ENCODE results near the gene ZNF32.
"Not testable (repeated sequence)": the region's sequence is repeated elsewhere in the genome, so short reads cannot be mapped to it uniquely, and the experiment has no call there.

ZNF32 gene

GRCh38 chr10:43627942-43628341, 20.7 kb downstream of the ZNF32 start:
- no peak for DNase-seq (ENCODE audit: low read depth)

- DNase-seq (ENCODE audit: low read depth): no peak
Observed at GRCh38 chr10:43623351-43623750, 25.3 kb downstream of the ZNF32 start.

GRCh38 chr10:43622038-43622437, 26.6 kb downstream of the ZNF32 start:
- DNase-seq (ENCODE audit: low read depth): no peak

GRCh38 chr10:43619368-43619767, 29.3 kb downstream of the ZNF32 start:
- DNase-seq (ENCODE audit: low read depth): no peak

GRCh38 chr10:43616697-43617370, 31.8 kb downstream of the ZNF32 start:
- DNase-seq (ENCODE audit: low read depth): no peak

- no peak for DNase-seq (ENCODE audit: low read depth)
Observed at GRCh38 chr10:43610636-43611035, 38.0 kb downstream of the ZNF32 start.

GRCh38 chr10:43607199-43607573, 41.5 kb downstream of the ZNF32 start:
- no peak for DNase-seq (ENCODE audit: low read depth)

GRCh38 chr10:43606323-43607198, 42.1 kb downstream of the ZNF32 start, which contains the start of gene ZNF485:
Gene ZNF485 (plus strand): TSS chr10:43606438. CDS start chr10:43607051, 613 bp downstream.
- no peak for DNase-seq (ENCODE audit: low read depth)

- DNase-seq (ENCODE audit: low read depth): no peak
Observed at GRCh38 chr10:43605850-43606322, 42.8 kb downstream of the ZNF32 start.

- not testable (repeated sequence) for DNase-seq (ENCODE audit: low read depth)
Observed at GRCh38 chr10:43601576-43601975, 47.1 kb downstream of the ZNF32 start.

- no peak for DNase-seq (ENCODE audit: low read depth)
Observed at GRCh38 chr10:43599333-43599732, 49.3 kb downstream of the ZNF32 start.

GRCh38 chr10:43598446-43598845, 50.2 kb downstream of the ZNF32 start:
- no peak for DNase-seq (ENCODE audit: low read depth)

GRCh38 chr10:43596546-43596945, 52.1 kb downstream of the ZNF32 start:
- no peak for DNase-seq (ENCODE audit: low read depth)

- no peak for DNase-seq (ENCODE audit: low read depth)
Observed at GRCh38 chr10:43595739-43596298, 52.9 kb downstream of the ZNF32 start.

- no peak for DNase-seq (ENCODE audit: low read depth)
Observed at GRCh38 chr10:43594944-43595589, 53.6 kb downstream of the ZNF32 start.
